Left cardiac atrium (tissue), 4 donors: Measurements from ENCODE around the gene FADS1. TPM values are rescaled to one million over a fixed set of nuclear protein-coding genes. Genes with fewer than 3 reads are reported as not detected.

Experiments used
- ATAC-seq, 2 donors: fragments of 200-7000 bp; cut with Tn5 transposase; one replicate each; pipeline ENCODE4 v1.9.1; 2020; ENCODE audit warnings: mild to moderate bottlenecking in 2 of 2, moderate library complexity in 2 of 2
- DNase-seq: peaks from one replicate; pipeline ENCODE4 v3.0.0-alpha.2; 2020
- intact Hi-C, 2 donors: fragments of 100-400 bp; cut with DNase I; formaldehyde crosslinking; loops; one replicate each; pipeline versions ENCODE4 v1.14.1 to v1.15.1; 2022 to 2023
- total RNA-seq, 2 donors: library from RNA; stranded (reverse); fragmentation: NEBNext Ultra II Directional; extraction: Animal tissue kit (Norgen Biotek cat#: 25700); gene quantifications; one replicate each; pipeline ENCODE4 v1.2.1, GENCODE V29; 2021
- donor health status: DM: no; HTN: yes; CAD: no.
- donor health status: DM: no; HTN: yes; CAD: no; lungs with severe emphysema.
- donor health status: DM: yes; HTN: yes; CAD: no.
- donor health status: Dilated cardiomyopathy.

The FADS1 gene
- total RNA-seq, 2 donors from 2014 or later: 44.9 to 54.1 TPM

- intact Hi-C loops: no loop called here
- ATAC-seq: no peak
- no peak for DNase-seq
Measured at GRCh38 chr11:61830237-61831105, 13.7 kb upstream of the FADS1 start.

- ATAC-seq: no peak
- no peak for DNase-seq
- intact Hi-C loops: no loop called here
Measured at GRCh38 chr11:61829806-61830205, 13.0 kb upstream of the FADS1 start.

DNA sequence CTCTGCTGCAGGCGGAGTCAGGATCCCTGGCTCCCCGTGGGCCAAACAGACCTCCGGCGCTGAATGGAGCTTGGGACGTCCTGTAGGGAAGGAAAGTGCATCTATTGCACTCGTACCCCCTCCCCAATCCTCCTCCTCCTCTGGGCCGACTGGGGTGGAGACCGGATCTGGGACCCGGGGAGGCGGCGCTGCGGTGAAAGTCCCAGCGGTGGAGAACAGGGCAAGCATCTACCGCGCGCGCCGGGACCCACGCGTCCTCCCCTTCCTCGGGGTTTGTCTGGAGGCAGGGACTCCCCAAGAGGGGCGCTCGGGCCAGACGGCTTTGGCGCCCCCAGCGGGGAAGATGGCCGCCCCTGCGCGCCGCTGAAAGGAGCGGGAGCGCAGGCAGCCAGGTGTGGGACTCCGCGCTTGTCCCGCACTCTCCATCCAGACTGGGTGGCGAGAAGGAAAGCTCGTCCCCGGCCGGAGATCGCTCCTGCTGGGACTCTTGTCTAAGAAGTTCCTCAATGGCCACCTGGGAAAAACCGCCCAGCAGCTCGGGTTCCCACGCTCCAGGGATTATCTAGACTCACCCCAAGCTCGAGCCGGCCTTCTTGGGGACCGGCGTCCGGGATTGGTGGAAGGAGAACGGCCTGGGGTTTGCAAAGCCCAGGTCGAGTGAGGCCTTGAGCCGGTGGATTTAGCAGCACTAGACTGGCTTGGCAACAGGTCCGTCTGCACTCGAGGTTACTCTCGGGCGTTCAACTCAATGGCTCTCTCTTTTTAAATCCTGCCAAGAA, 12.0 kb upstream of the FADS1 start:
- intact Hi-C loops: no loop called here
- ATAC-seq (peak; percentile 25 to 45), DNase-seq (no peak)

- intact Hi-C loops: no loop called here
- DNase-seq: no peak
- no peak for ATAC-seq
Measured at GRCh38 chr11:61828379-61828628, 11.5 kb upstream of the FADS1 start.

DNA sequence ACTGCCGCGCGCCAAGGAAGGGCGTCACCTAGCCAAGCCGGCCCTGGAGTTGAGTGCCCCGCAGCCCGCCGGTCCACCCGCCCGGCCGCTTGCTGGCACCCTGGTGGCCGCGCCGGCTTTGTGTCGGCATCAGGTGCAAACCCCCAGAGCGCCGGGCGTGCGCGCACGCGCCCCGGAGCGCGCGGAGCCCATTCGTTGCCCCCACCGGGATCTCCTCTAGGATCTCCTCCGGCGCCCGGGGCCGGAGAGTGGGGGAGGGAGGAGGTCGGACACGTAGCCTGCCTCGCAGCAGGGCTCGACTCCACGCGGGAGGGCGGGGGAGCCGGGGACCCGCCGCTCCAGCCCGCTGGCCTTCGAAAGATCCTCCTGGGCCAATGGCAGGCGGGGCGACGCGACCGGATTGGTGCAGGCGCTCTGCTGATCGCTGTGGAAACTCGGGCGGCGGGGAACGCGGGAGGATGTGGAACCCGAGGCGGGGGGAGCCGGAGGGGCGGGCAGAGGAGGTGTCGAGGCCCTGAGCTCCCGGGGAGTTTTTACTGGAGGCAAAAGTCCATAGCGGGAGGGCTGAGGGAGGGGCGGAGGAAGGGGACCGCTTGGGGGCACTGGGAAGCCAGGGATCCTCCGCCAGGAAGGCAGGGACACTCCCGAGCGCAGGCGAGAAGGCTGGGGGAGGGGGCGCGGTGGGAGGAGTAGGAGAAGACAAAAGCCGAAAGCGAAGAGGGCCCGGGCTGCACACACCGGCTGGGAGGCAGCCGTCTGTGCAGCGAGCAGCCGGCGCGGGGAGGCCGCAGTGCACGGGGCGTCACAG, 11.0 kb upstream of the FADS1 start, which contains the start of gene FADS2:
TSS of gene FADS2 (plus strand) at position 730 of the 808 bp plus-strand sequence. CDS start 91 bp downstream, outside the sequence.
- intact Hi-C loops: no loop called here
- ATAC-seq (peak; percentile 89 to 91), DNase-seq (peak; percentile 92)

GRCh38 chr11:61826930-61827570, 10.2 kb upstream of the FADS1 start:
- intact Hi-C loops: no loop called here
- no peak for DNase-seq
- ATAC-seq: peak in 1 of 2 donors; percentile 17

DNA sequence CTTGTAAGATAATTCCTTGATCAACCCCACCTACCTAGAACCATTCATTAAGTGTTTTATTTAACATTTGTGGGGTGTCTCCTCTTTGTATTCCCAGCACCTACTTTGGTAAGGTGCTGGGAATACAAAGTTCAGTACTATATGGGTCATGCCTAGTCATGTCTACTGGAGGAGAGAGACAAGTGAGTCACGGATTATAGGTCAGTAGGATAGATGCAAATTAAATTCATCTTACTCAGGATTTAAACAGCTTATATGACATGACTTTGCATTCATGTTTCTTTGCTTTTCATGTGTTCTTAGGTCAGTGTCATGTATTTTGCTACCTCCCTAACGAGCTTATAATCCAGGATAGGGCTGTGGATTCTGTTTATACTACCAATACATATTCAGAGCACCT, 3.4 kb upstream of the FADS1 start:
- intact Hi-C loops: no loop called here
- DNase-seq: no peak
- ATAC-seq: no peak

DNA sequence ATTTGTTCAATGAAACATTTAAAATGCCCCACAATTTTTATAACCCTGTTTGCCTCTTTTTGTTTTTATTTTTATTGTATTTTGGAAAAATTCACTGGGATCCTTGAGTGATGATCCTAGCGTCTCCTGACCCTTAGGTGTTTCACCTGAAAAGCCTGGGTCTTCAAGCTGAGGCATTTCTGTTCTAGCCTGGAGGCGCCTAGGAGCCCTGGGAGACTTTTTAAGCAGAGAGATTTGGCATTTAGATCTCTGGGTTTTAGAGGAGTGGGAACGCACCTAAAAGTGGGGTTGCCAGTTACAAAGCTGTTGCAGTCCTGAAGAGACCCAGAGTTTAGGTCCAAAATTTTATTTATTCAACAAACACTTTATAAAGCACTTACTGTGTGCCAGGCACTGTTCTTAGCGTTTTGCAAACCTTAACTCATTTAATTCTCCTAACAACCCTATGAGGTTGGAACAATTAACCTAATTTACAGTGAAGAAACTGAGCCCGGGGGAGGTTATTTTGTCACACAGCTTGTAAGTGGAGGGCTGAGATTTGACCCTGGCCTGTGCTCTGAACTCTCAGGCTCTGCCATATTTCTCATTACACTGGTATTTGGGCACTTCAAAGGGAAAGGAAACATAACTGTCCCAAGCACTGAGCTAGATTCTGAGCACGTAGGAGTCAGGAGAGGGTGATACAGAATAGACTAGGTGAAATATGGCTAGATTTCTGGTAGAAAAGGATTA, 834 bp upstream of the FADS1 start:
- intact Hi-C loops: loop anchor here in 1 of 2 donors (5.0 kb wide), 1 partner anchor 35 kb away; no protein-coding TSS in a partner anchor
- DNase-seq (no peak), ATAC-seq (no peak)

GRCh38 chr11:61815790-61816735, 740 bp downstream of the FADS1 start:
- intact Hi-C loops: loop anchor here in 1 of 2 donors (5.0 kb wide), 1 partner anchor 36 kb away; no protein-coding TSS in a partner anchor
- DNase-seq (peak; percentile 74), ATAC-seq (peak; percentile 42 to 60)

DNA sequence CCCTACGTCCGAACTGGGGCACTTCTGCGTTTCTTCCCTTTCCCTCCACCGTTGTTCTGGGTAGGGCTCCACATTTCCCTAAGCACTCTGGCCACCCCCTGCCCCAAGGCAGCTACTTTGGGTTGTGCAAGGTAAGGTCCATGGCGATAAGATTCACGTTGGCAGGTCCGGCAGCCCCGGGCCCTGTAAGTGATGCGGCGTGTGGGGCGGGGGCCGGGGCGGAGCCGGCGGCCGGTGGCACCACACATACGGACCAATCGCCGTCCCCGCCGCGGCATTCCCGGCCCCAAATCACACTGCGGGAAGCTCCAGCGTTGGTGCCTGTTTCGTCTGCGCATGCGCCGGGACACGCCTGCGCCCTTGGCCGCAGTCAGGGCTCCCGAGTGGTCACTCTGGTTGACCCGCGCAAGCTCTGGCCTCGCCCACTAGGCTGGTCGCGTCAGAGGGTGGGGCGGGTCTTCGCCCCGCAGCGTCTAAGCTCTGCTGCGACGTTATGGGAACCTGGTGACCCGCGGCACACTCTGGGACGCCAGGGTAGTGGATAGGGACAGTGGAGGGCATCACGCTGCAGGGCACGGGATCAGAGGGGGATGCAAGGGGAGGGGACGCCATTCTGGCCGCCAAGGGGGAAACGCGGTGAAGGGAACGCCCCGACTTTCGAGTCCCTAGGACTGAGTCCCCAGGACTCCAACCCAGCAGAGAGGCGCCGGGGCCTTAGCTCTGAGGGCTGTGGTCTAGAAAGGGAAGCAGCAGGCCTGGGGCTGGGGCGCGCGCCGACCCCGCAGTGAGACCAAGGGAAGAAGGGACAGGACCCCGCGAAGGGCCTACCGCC, 1.6 kb downstream of the FADS1 start:
- ATAC-seq: peak; percentile 92 to 94
- intact Hi-C loops: loop anchor here in 1 of 2 donors (5.0 kb wide), 1 partner anchor 37 kb away; no protein-coding TSS in a partner anchor
- peak; percentile 98 for DNase-seq

DNA sequence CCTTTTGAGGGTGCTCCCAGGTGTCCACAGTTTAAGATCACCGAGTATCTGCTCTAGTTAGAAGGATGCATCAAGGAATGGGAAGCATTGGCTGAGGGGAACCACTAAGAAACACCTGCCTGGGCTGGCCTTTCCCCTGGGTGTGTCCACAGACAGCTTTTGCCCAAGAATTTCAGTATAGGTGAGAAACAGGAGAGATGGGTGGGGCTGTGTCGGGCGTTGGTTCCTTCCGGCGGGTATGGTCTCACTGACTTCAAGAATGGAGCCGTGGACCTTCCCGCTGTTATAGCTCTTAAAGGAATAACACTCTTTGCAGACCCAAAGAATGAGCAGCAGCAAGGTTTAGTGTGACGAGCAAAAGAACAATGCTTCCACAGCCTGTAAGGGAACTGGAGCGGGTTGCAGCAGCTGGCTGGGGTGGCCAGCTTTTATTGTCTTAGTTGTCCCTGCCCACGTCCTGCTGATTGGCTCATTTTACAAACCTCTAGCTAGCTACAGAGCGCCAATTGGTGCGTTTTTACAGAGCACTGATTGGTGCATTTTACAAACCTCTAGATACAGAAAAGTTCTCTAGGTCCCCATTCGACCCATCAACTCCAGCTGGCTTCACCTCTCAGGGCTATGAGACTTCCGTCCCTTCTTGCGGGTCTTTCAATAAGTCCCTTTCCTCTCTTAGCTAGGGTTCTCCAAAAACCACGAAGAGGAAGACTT, 2.4 kb downstream of the FADS1 start:
- DNase-seq (no peak), ATAC-seq (no peak)
- intact Hi-C loops: no loop called here

DNA sequence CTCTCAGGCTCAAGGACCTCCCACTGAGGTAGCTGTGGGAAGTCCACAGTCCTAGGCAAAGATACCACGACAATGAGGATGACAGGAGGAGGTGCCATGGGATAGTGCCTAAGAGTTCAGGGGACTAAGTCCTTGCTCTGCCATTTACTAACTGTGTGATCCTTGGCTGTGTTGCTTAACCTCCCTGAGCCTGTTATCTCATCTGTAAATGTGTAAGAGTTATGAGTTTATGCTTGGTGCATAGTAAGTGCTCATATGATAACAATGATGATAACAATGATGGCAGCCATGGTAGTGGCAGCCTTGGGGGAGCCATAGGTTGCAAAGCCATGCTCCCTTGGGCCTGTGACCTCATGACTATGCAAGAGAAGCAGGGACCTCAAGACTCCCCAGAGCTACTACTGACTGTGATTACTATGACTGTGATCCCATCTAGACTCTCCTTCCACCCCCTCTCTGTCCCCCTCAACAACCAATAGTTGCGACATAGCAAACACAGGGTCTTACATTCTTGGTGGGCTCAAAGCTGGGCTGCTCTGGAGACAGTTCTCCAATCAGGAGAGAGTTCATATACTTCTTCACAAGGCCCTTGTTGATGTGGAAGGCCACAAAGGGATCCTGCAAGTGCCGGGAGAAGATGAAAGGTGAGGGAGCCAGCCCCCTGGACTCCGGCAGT, 3.9 kb downstream of the FADS1 start:
- ATAC-seq (no peak), DNase-seq (no peak)
- intact Hi-C loops: no loop called here

GRCh38 chr11:61811831-61812230, 5.0 kb downstream of the FADS1 start:
- ATAC-seq: no peak
- intact Hi-C loops: no loop called here
- DNase-seq: no peak

DNA sequence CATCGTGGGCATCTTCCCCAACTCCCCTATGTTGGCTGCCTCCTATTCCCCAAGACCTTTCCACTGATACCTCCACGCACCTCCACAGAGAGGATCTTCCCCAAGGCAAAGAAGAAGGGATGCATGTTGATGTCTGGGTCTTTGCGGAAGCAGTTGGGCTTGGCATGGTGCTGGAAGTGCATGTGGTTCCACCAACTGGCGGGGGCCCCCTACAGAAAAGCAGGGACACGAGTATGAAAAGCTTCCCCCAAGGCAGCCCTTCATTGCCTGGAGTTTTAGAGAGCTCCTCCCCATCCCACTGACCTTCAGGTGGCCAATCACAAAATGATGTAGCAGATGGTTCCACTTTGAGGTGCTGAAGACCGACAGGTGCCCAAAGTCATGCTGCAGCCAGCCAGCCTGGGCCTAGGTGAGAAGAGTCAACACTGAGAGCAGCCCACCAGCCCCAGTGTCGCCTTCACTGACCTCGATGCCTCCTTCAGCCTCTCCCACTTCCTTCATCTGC, 6.1 kb downstream of the FADS1 start:
- no peak for ATAC-seq
- intact Hi-C loops: no loop called here
- no peak for DNase-seq

- intact Hi-C loops: loop anchor here in 1 of 2 donors (10.0 kb wide), 2 partner anchors 58 to 268 kb away; no protein-coding TSS in a partner anchor
- ATAC-seq (no peak), DNase-seq (no peak)
Measured at GRCh38 chr11:61806785-61807184, 10.0 kb downstream of the FADS1 start.
